ENCODE results near the gene ZBP1.

Gene ZBP1

GRCh38 chr20:57660922-57661745 lies 40.9 kb upstream of the ZBP1 start:
- no peak for TF ChIP-seq CTCF (IDR thresholded peaks at IDR 0.05)

GRCh38 chr20:57660181-57660921 lies 40.1 kb upstream of the ZBP1 start:
- TF ChIP-seq CTCF (IDR thresholded peaks at IDR 0.05): no peak

- TF ChIP-seq CTCF (IDR thresholded peaks at IDR 0.05): no peak
Observed at GRCh38 chr20:57659517-57660180, 39.4 kb upstream of the ZBP1 start.

- TF ChIP-seq CTCF (IDR thresholded peaks at IDR 0.05): no peak
Observed at GRCh38 chr20:57658833-57659516, 38.7 kb upstream of the ZBP1 start.

GRCh38 chr20:57658447-57658832 lies 38.2 kb upstream of the ZBP1 start:
- TF ChIP-seq CTCF (IDR thresholded peaks at IDR 0.05): no peak

- no peak for TF ChIP-seq CTCF (IDR thresholded peaks at IDR 0.05)
Observed at GRCh38 chr20:57657535-57658446, 37.6 kb upstream of the ZBP1 start.

Data from LNCAP (cell line).